A673 (cell line): ENCODE measurements around the gene SLC24A4. TPM values are rescaled to one million over a fixed set of nuclear protein-coding genes. Genes with fewer than 3 reads are reported as not detected.

Experiments used
- BruUV-seq: library from RNA; stranded (reverse); fragments of 400-500 nt; replicated peaks from 2 replicates; lab custom pipeline; 2021; lab: Mats Ljungman, UMichigan
- CTCF ChIA-PET: fragments of 300-600 bp; sonication (Branson Sonifier 250); formaldehyde crosslinking; loops from one replicate; lab custom pipeline; 2022; ENCODE audit warnings: antibody characterized with exemption; lab: Charles Lee
- POLR2A ChIA-PET: fragments of 300-600 bp; sonication (Branson Sonifier 250); formaldehyde crosslinking; loops from one replicate; lab custom pipeline; 2022; ENCODE audit warnings: antibody characterized with exemption; ENCODE audit not compliant: low non-redundant PET; lab: Charles Lee
- DNase-seq: peaks from one replicate; pipeline ENCODE4 v3.0.0-alpha.2; 2015; ENCODE audit warnings: low spot score
- H3K27ac ChIP-seq: fragments of 200-600 bp; sonication (generic); 2 replicates; pipeline ENCODE4 v1.5.1; 2016; ENCODE audit warnings: mixed run types, low read depth, mild to moderate bottlenecking, mixed read lengths, antibody characterized with exemption, low read length; ENCODE audit not compliant: poor library complexity, severe bottlenecking
- H3K27me3 ChIP-seq: fragments of 200-600 bp; sonication (generic); replicated peaks from 2 replicates; pipeline ENCODE4 v1.6.1; 2017; ENCODE audit warnings: mixed run types, low read depth, mild to moderate bottlenecking, mixed read lengths, antibody characterized with exemption, low read length; ENCODE audit not compliant: insufficient read depth, poor library complexity
- H3K36me3 ChIP-seq: fragments of 200-600 bp; sonication (generic); 2 replicates; pipeline ENCODE4 v1.6.1; 2016; ENCODE audit warnings: mixed run types, mild to moderate bottlenecking, mixed read lengths, antibody characterized with exemption, low read length; ENCODE audit not compliant: insufficient read depth, poor library complexity, severe bottlenecking
- H3K4me1 ChIP-seq: fragments of 200-600 bp; sonication (generic); 2 replicates; pipeline ENCODE4 v1.6.1; 2017; ENCODE audit warnings: mixed run types, mild to moderate bottlenecking, mixed read lengths, antibody characterized with exemption, low read length; ENCODE audit not compliant: insufficient read depth, poor library complexity, severe bottlenecking
- H3K4me3 ChIP-seq: fragments of 200-600 bp; sonication (generic); 2 replicates; pipeline ENCODE4 v1.5.1; 2016; ENCODE audit warnings: low read depth, mixed run types, mild to moderate bottlenecking, mixed read lengths, low read length; ENCODE audit not compliant: poor library complexity, severe bottlenecking
- H3K9me3 ChIP-seq: fragments of 200-600 bp; sonication (generic); 2 replicates; pipeline ENCODE4 v1.6.1; 2016; ENCODE audit warnings: mixed run types, low read depth, mild to moderate bottlenecking, mixed read lengths, antibody characterized with exemption, low read length; ENCODE audit not compliant: poor library complexity, severe bottlenecking
- CTCF ChIP-seq: fragments of 300-800, 200-600 bp; sonication (generic); conservative IDR thresholded peaks from 2 replicates; pipeline ENCODE4 v1.5.1; 2017; ENCODE audit warnings: low read depth, mild to moderate bottlenecking, antibody characterized with exemption, low read length, moderate library complexity, mixed read lengths
- EZH2 ChIP-seq: fragments of 200-600 bp; sonication (generic); IDR thresholded peaks from 2 replicates; pipeline ENCODE4 v1.6.1; 2017; ENCODE audit warnings: borderline replicate concordance, low read depth, mild to moderate bottlenecking, mixed read lengths, antibody characterized with exemption, low read length; ENCODE audit not compliant: poor library complexity, severe bottlenecking
- intact Hi-C: fragments of 100-400 bp; cut with micrococcal nuclease; formaldehyde crosslinking; loops from one replicate; pipeline ENCODE4 v1.10.0; 2022; ENCODE audit not compliant: unreplicated experiment
- total RNA-seq: library from RNA; stranded (reverse); gene quantifications from 2 replicates; pipeline ENCODE4 v1.2.3, GENCODE V29; 2021

The SLC24A4 gene
- total RNA-seq, 1 experiment from 2014 or later = 0.15 TPM

- Histone ChIP-seq H3K36me3 (no peaks in the 10 kb centered on the region), H3K27ac (no peak overlapping the region), H3K9me3 (no peaks in the 10 kb centered on the region), H3K4me3 (no peak overlapping the region), H3K27me3 (no peaks in the 10 kb centered on the region), H3K4me1 (no peaks in the 10 kb centered on the region)
- intact Hi-C loops = no loop called here
- no peak for TF ChIP-seq EZH2
- TF ChIP-seq CTCF = no peak
- BruUV-seq = no TSS peak
- CTCF ChIA-PET = no interaction called here
- POLR2A ChIA-PET = no interaction called here
- DNase-seq = no peak
Measured at GRCh38 chr14:92436115-92436776, 113.3 kb downstream of the SLC24A4 start.

GRCh38 chr14:92437309-92437708 is 114.3 kb downstream of the SLC24A4 start:
- TF ChIP-seq EZH2 = no peak
- no peak for TF ChIP-seq CTCF
- Histone ChIP-seq H3K27ac (no peak overlapping the region), H3K4me3 (no peak overlapping the region), H3K9me3 (no peaks in the 10 kb centered on the region), H3K36me3 (no peaks in the 10 kb centered on the region), H3K4me1 (no peaks in the 10 kb centered on the region), H3K27me3 (no peaks in the 10 kb centered on the region)
- DNase-seq = no peak
- ChIA-PET CTCF (no interaction called here), POLR2A (no interaction called here)
- intact Hi-C loops = no loop called here
- no TSS peak for BruUV-seq

GRCh38 chr14:92437729-92438285 is 114.8 kb downstream of the SLC24A4 start:
- DNase-seq = no peak
- Histone ChIP-seq H3K27me3 (no peaks in the 10 kb centered on the region), H3K4me1 (no peaks in the 10 kb centered on the region), H3K36me3 (no peaks in the 10 kb centered on the region), H3K4me3 (no peak overlapping the region), H3K9me3 (no peaks in the 10 kb centered on the region), H3K27ac (no peak overlapping the region)
- CTCF ChIA-PET = no interaction called here
- TF ChIP-seq CTCF = no peak
- TF ChIP-seq EZH2 = no peak
- no TSS peak for BruUV-seq
- intact Hi-C loops = no loop called here
- POLR2A ChIA-PET = no interaction called here
